Rectal smooth muscle tissue (tissue), 1 donor: Measurements from ENCODE around the gene AGAP4.
"Not testable (repeated sequence)": the region's sequence is repeated elsewhere in the genome, so short reads cannot be mapped to it uniquely, and the experiment has no call there.

Experiments used
- H3K27ac ChIP-seq: one replicate; pipeline ENCODE4 v1.7.0; 2013; ENCODE audit warnings: low read depth, low read length, inconsistent platforms
- H3K27me3 ChIP-seq: one replicate; pipeline ENCODE4 v1.7.0; 2013; ENCODE audit warnings: low read length; ENCODE audit not compliant: control insufficient read depth, insufficient read depth
- H3K36me3 ChIP-seq: one replicate; pipeline ENCODE4 v1.7.0; 2013; ENCODE audit warnings: low read length; ENCODE audit not compliant: control insufficient read depth, insufficient read depth
- H3K4me1 ChIP-seq: one replicate; pipeline ENCODE4 v1.7.0; 2013; ENCODE audit warnings: low read length; ENCODE audit not compliant: control insufficient read depth, insufficient read depth
- H3K4me3 ChIP-seq: one replicate; pipeline ENCODE4 v1.7.0; 2013; ENCODE audit warnings: low read length
- H3K9ac ChIP-seq: one replicate; pipeline ENCODE4 v1.7.0; 2013; ENCODE audit warnings: low read length

Gene AGAP4

DNA sequence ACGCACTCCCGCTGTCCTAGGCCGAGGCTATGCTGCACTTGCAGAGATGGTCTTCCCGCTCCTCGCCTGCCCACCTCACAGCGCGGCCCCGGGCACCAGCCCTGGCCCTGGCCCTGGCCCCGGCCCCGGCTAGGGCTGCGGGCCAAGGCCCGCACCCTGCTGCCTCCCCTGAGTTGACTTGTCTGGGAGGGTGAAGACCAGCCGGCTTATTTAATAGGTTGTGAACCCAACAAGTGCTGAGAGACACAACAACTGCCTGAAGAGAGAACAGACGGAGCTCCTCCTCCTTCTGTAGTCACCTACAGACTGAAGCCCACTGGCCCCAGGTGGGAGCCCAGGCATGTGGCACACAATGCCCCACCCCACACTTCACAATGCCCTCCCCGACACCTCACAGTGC is at the start of gene AGAP4:
TSS of gene AGAP4 (minus strand) at position 101 of the 400 bp plus-strand sequence. CDS start 153 bp downstream, outside the sequence.
- not testable (repeated sequence) for H3K4me3 ChIP-seq, H3K27ac ChIP-seq, H3K4me1 ChIP-seq, H3K27me3 ChIP-seq, H3K36me3 ChIP-seq, H3K9ac ChIP-seq

GRCh38 chr10:45890721-45891120 is 43.4 kb upstream of the AGAP4 start:
- H3K27ac ChIP-seq, H3K4me3 ChIP-seq, H3K36me3 ChIP-seq, H3K9ac ChIP-seq, H3K27me3 ChIP-seq, H3K4me1 ChIP-seq: not testable (repeated sequence)

- H3K36me3 ChIP-seq, H3K27ac ChIP-seq, H3K4me3 ChIP-seq, H3K9ac ChIP-seq, H3K4me1 ChIP-seq, H3K27me3 ChIP-seq: not testable (repeated sequence)
Measured at GRCh38 chr10:45889539-45890230, 42.4 kb upstream of the AGAP4 start.

DNA sequence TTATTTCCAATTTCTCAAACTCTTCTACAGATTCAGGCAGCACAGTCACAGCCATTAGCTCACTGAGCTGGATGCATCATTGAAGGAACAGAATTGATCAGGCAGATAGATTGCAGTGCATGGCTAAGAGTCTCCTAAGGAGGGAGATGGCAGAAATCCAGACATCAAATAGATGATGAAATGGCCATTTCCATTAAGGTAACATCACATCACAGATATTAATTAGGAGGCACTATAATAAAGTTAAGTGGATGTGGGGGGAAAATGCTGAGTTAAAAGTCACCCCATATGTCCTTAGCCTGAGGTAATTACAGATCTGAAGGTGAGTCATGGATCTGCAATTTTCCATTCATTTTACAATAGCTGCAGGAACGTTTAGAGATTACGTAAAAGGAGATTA is 35.6 kb upstream of the AGAP4 start:
- H3K27ac ChIP-seq, H3K4me1 ChIP-seq, H3K9ac ChIP-seq: not testable (repeated sequence)

GRCh38 chr10:45865404-45865803 is 18.1 kb upstream of the AGAP4 start:
- H3K36me3 ChIP-seq, H3K9ac ChIP-seq, H3K4me1 ChIP-seq, H3K27me3 ChIP-seq, H3K4me3 ChIP-seq, H3K27ac ChIP-seq: not testable (repeated sequence)

More for the DNA sequence above, 35.6 kb upstream of the AGAP4 start:
- not testable (repeated sequence) for H3K27me3 ChIP-seq, H3K36me3 ChIP-seq, H3K4me3 ChIP-seq

DNA sequence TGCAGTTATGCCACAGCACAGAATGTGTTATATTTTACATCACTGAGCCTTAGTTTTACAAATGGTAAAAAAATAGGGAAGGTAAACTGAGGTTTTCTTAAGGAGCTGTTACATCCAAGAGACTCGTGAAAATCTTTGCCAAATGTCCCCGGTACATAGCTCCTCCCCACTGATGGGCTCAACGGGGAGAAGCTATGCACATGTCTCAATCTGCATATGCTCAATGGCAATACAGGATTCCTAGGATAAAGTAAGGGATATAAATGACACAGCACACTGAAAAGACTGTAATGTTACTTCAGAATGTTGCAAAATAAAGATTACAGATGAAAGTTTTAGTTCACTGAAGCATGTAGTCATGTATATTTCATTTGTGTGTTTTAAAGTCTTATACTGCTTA is 17.0 kb upstream of the AGAP4 start:
- H3K9ac ChIP-seq, H3K4me1 ChIP-seq, H3K27me3 ChIP-seq, H3K4me3 ChIP-seq, H3K36me3 ChIP-seq, H3K27ac ChIP-seq: not testable (repeated sequence)

DNA sequence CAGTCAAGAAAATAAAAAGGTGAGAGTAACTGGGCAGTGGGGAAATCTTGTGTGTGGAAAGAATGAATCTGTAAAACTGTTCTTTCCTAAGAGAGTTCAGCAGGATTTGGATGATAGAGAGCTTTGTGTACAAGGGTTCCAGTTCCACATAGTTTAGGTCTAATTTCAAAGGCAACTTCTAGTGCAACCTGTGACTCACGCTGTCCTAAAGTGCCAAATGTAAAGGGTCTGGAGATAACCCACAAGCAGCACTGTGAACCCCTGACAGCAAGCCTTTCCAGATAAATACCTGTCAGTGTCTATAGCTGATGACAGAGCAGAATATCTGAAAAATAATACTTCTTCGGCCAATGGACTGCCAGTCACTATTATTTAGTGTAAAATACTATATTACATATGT is 16.3 kb upstream of the AGAP4 start:
- H3K27ac ChIP-seq, H3K4me1 ChIP-seq, H3K36me3 ChIP-seq, H3K27me3 ChIP-seq, H3K4me3 ChIP-seq, H3K9ac ChIP-seq: not testable (repeated sequence)

- H3K4me3 ChIP-seq, H3K27ac ChIP-seq, H3K36me3 ChIP-seq, H3K27me3 ChIP-seq, H3K9ac ChIP-seq, H3K4me1 ChIP-seq: not testable (repeated sequence)
Measured at GRCh38 chr10:45857931-45858330, 10.6 kb upstream of the AGAP4 start.

- H3K9ac ChIP-seq, H3K27me3 ChIP-seq, H3K36me3 ChIP-seq, H3K4me3 ChIP-seq, H3K4me1 ChIP-seq, H3K27ac ChIP-seq: not testable (repeated sequence)
Measured at GRCh38 chr10:45848467-45848866, 1.2 kb upstream of the AGAP4 start.

- H3K4me3 ChIP-seq, H3K27me3 ChIP-seq, H3K9ac ChIP-seq, H3K27ac ChIP-seq, H3K36me3 ChIP-seq, H3K4me1 ChIP-seq: not testable (repeated sequence)
Measured at GRCh38 chr10:45822918-45823317, 24.4 kb downstream of the AGAP4 start.

- not testable (repeated sequence) for H3K4me3 ChIP-seq, H3K9ac ChIP-seq, H3K27me3 ChIP-seq, H3K27ac ChIP-seq, H3K4me1 ChIP-seq, H3K36me3 ChIP-seq
Measured at GRCh38 chr10:45820107-45820830, 27.0 kb downstream of the AGAP4 start.

DNA sequence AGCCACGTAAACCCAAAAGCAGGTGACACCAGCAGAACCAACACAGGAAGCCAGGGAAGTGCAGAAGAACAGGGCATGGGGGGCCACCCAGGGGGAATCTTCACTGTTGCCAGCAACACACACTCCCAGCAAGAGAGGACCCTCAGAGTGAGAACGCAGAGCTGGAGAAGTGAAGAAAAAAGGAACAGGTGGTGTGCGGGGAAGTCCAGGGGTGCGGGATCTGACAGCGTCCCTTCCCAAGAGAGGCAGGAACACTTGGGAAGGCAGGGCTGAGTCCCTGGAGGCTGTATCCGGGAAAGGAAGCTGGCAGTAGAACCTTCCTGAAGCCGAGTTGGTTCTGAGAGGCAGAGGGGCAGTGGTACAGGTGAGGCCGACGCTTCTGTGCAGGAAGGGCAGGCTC is 27.7 kb downstream of the AGAP4 start:
- Histone ChIP-seq H3K36me3 (no peaks in the 10 kb centered on the region), H3K4me3 (no peak overlapping the region), H3K27me3 (no peaks in the 10 kb centered on the region), H3K27ac (no peak overlapping the region), H3K4me1 (no peaks in the 10 kb centered on the region), H3K9ac (no peak overlapping the region)

DNA sequence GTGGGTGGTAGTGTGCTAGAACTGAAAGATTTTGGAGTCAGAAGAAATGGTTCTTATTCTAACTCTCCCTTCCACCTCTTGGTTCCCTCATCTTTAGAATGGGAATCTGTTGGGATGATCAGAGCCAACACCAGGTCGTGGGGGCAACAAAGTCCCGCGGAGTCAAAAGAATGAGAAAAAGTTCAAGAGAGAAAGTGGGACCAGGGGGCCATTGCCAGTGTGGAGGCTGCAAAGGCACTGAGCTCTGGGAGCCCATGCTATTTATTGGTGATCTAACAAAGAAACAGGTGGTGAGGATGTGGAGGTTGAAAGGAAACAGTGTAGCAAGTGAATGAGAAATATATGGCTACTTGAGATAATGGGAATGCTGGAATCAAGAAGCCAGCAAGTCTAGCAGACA is 29.4 kb downstream of the AGAP4 start:
- Histone ChIP-seq H3K27ac (no peak overlapping the region), H3K4me3 (no peak overlapping the region), H3K36me3 (no peaks in the 10 kb centered on the region), H3K9ac (no peak overlapping the region), H3K27me3 (no peaks in the 10 kb centered on the region), H3K4me1 (no peaks in the 10 kb centered on the region)
